IPS-NIHi11 (cell line): ENCODE measurements around the gene RNF224.
"Not testable (repeated sequence)": the region's sequence is repeated elsewhere in the genome, so short reads cannot be mapped to it uniquely, and the experiment has no call there.

Source experiments
- DNase-seq: peaks from one replicate; pipeline ENCODE4 v3.0.0; 2012; ENCODE audit warnings: mixed read lengths, low spot score

RNF224 gene

GRCh38 chr9:137240841-137241489, 13.7 kb downstream of the RNF224 start, which contains the start of gene TUBB4B:
TUBB4B (plus strand) TSS chr9:137241287; CDS start chr9:137241361, 74 bp downstream.
- DNase-seq: peak; percentile 96

DNA sequence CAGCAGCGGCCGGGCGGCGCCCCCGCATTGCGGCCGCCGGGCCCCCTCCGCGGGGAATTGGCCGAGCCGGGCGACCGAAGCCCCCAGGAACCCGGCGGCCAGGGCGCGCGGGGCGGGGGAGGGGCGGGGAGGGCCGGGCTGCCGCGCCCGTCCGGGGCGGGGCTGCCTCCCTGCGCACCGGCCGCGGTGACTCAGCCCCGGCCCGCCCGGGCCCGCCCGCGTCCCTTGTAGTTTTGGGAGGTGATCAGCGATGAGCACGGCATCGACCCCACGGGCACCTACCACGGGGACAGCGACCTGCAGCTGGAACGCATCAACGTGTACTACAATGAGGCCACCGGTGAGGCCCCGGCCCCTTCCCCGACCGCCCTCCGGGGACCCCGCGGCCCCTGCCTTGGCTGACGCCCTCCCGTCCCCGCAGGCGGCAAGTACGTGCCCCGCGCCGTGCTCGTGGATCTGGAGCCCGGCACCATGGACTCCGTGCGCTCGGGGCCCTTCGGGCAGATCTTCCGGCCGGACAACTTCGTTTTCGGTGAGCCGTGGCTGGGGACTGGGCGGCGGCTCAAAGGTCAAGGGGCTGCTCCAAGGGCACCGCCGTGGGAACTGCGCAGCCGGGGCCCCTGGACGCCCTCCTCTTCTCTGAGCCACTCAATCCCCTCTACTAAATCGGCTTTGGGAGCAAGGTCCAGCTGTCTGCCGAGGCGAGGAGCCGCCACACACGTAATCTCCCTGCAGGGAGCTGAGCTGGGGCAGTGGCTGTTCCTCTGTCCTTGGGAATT, 14.4 kb downstream of the RNF224 start:
- DNase-seq: peak; percentile 70

GRCh38 chr9:137242269-137243203, 15.2 kb downstream of the RNF224 start:
- no peak for DNase-seq

GRCh38 chr9:137243266-137243625, 15.9 kb downstream of the RNF224 start:
- DNase-seq: not testable (repeated sequence)

- DNase-seq: no peak
Observed at GRCh38 chr9:137243626-137244485, 16.6 kb downstream of the RNF224 start.

DNA sequence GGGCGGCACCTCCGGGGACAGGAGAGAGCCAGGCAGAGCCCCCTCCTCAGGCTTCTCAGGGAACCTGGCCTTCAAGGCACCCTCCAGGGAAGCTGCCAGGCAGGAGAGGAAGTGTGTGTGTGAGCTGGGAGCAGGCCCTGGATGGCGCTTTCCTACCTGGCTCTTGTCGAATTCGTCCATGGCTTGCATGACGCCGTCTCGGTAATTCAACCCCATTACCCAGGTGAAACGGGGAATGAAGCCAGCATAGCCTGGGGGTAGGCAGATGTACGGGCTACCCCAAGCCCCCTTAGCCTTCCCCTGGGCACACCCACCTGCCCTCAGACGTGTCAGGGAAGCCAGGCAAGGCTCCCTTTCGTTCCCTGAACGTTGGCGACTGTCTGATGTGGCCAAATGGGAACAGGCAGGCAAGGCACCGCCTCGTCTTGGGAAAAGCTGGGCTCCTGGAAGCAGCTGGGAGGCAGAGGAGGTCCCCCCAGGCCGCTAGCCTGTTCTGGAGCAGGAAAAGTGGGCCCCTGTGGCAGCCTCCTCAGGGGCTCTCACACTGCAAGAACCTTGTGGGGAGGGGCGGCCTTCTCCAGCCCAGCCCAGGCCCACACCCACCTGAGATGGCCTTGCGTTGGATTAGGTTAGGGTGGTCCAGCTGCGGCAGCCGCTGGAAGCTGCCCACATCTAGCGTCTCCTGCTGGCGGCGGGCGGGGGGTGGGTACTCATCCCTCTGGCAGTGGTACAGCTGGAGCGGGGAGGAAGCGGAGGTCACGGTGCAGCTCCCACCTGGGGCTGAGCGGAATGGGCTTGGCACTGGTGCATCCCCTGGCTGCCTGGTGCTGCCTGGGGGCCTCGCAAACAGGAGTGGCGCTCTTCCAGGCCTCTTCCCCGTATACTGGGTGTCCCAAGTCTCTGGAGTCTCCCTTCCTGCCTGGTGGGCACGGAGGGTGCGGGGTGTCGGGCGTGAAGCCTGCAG, 17.5 kb downstream of the RNF224 start:
- peak; percentile 60 for DNase-seq

- DNase-seq: no peak
Observed at GRCh38 chr9:137245450-137246421, 18.4 kb downstream of the RNF224 start.

DNA sequence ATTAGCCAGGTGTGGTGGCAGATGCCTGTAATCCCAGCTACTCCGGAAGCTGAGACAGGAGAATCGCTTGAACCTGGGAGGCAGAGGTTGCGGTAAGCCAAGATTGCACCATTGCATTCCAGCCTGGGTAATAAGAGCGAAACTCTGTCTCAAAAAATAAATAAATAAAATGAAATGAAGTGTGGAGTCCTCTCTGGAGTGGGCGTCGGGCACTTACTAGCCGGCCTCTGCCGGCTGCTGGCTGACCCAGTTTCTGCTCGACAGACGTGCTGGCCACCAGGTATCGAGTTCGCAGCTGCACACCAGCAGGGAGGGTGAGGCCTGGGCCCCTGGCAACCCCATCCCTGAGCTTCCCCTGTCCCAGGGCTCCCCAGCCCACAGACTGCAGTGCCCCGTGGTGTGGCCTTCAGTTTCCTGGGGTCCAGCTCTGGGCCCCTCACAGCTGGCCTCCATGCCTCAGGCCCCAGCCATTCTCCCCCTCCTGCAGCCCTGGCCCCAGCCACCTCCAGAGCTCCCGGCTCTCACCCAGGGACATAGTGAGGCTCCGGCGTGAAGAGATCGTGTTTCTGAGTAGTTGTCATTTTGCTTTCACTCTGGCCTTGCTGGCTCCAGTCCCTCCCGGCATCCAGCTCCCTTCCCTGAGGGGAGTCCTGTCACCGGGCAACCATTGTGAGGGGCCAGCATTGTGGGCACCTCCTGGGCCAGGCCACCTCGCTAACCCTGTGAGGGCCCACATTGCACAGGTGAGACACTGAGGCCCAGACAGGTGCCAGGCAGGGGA, 20.0 kb downstream of the RNF224 start:
- no peak for DNase-seq

DNA sequence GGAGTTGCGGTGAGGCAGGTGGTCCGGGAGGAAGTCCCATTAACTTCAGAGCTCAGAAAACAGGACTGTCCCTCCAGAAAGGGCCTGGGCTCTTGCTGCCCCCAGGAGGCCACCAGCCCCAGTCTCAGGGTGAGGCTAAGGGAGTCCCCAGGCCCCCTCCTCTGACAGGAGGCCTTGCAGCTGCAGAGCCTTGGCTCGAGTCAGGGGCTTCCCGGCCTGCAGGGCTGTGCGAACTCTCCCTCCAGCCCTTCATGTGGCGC, 20.5 kb downstream of the RNF224 start:
- DNase-seq: no peak

- no peak for DNase-seq
Observed at GRCh38 chr9:137250329-137251193, 23.3 kb downstream of the RNF224 start.

DNA sequence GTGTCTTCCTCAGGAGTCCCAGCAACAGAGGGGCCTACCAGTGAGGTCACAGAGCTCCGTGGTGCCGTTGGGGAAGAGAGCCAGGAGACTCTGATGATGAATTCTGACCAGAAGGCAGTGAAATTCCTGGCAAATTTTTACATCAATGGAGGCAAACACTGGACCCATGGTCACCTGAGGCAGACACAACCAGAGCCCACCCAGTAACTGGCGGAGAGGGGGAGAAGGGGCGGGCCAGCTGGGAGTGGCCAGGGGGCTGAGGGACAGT, 23.8 kb downstream of the RNF224 start, which contains the start of gene STPG3:
Gene STPG3, plus strand, starts transcription at position 93 of the 268 bp plus-strand sequence. Its CDS starts 1 bp downstream, at position 94.
- DNase-seq: no peak

GRCh38 chr9:137251490-137252268, 24.4 kb downstream of the RNF224 start:
- no peak for DNase-seq

DNA sequence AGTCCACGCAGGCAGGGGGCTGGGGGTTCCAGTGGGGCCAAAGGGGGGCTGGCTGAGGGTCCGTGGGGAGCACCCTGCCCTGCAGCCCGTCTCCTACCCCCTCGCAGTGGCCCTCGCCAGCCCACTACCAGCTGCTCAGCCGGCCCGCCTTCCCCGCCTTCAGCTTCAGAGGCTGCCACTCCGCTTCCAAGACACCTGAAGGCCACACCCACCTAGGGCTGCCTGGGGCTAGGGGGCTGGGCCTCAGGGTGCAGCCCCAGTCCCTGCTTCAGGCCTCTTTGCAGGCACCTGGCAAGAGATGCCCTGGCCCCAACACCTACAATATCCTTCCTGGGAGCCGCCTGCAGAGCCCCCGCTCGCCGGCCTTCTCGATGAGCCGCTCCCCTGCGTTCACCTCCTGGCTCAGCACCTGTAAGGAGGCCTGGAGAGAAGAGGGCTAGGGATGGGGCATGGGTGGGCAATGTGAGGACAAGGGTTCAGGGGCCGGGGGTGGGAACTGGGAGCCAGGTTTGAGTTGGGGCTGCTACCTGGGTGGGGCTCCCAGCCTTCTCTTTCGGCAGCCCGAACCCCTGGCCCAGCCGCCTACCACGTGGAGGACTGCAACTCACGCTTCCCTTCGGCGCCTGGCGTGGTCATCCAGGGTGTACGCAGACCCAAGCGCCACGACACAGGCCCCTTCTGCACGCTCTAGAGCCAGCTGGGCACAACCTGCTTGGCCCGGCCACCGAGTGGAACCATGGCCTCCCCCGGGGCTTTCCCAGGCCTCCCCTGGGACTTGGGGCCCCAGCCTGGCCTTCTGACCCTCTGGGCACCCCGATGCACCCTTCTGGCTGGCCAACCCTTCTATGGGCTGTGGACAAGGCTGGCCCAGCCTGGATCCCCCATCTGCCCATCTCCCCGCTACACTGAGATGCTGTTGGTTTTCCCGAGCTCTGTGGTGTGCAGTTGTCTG, 25.5 kb downstream of the RNF224 start:
- peak; percentile 79 for DNase-seq

- no peak for DNase-seq
Observed at GRCh38 chr9:137253717-137254623, 26.7 kb downstream of the RNF224 start.
